GM18951 (cell line): ENCODE measurements around the gene USP12.

Experiments
- POLR2A ChIP-seq: IDR thresholded peaks from 4 replicates; pipeline ENCODE4 v1.6.1; 2011; ENCODE audit warnings: mild to moderate bottlenecking; ENCODE audit not compliant: insufficient read length, insufficient read depth; ENCODE audit errors: extremely low read depth
- in situ Hi-C: fragments of 300-500 bp; cut with MboI; formaldehyde crosslinking; loops from one replicate; pipeline ENCODE4 v1.12.0; 2022; ENCODE audit warnings: low sequenced_read_pairs, mixed read lengths, inconsistent platforms; ENCODE audit not compliant: unreplicated experiment

Gene USP12

DNA sequence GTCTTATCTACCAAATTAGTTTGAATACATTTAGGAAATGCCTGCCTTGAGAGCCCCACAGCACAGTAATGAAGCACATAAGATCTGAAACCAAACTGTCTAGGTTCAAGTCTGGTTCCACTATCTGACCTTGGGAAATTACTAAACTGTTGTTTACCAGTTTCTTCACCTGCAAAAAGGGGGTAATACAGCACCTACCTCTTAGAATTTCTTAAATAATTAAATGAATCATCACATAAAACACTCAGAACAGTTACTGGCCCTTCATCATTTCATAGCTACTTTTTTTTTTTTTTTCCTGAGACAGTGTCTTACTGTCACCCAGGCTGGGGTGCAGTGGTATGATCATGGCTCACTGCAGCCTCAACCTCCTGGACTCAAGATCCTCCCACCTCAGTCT lies 59.6 kb downstream of the USP12 start:
- no peak for TF ChIP-seq POLR2A
- in situ Hi-C loops, result no loop called here

GRCh38 chr13:27110056-27110746 lies 61.4 kb downstream of the USP12 start:
- no peak for TF ChIP-seq POLR2A
- in situ Hi-C loops, result no loop called here

DNA sequence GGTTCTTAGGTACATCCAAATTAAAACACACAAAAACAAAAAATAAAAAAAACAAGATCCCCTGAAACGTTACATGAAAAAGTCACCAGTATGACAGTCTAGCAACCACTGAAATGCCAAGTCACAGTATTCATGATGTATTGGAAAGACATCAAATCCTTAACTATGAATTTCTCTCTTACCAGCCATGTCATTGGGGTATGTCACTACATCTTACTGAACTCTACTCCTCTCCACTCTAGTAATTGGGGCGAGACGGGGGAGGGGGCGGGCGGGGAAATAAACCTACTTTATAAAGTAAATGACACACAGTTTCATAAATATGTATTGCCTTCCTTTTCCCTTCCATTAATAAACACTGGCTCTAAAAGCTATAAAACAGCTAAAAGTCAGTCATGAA lies 65.5 kb downstream of the USP12 start:
- TF ChIP-seq POLR2A, result no peak
- in situ Hi-C loops, result no loop called here

DNA sequence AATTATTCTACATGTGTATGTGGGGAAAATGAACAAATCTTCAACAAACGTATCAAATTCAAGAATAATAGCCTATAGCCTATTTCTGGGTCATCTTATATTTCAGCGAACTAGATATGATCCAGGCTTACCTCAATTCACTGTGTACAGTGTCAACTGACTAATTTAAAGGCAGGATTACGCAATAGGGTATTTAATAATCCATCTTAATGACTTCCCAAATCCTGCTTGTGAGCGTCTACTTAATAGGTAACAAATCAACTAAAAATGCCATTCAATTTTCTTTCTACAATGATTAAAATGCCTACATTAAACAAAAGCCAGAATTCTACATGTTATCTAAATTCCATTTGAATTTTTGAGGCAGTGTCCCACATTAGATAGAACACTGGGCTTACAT lies 67.0 kb downstream of the USP12 start:
- in situ Hi-C loops, result no loop called here
- no peak for TF ChIP-seq POLR2A

- in situ Hi-C loops, result no loop called here
- TF ChIP-seq POLR2A, result no peak
Measured at GRCh38 chr13:27101847-27102246, 69.8 kb downstream of the USP12 start.

GRCh38 chr13:27101289-27101688 lies 70.3 kb downstream of the USP12 start:
- no peak for TF ChIP-seq POLR2A
- in situ Hi-C loops, result no loop called here

GRCh38 chr13:27097691-27098090 lies 73.9 kb downstream of the USP12 start:
- TF ChIP-seq POLR2A, result no peak
- in situ Hi-C loops, result no loop called here

DNA sequence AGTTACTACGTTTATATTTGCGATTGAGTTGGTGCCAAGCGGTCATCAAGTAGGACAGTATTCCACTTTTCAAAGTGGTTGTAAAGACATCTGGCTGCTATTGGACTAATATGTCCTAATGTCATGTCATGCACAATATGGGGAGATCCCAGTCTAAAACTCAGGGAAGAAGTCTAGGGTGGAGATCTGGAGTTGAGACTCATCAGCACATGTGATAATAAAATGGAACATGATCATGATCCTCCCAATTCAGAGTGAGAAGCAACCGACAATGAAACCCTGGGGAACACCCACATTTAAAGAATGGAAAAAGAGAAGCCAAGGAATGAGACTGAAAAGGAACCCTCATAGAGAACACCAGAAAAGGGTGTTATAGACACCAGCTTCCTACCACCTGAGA lies 80.2 kb downstream of the USP12 start:
- TF ChIP-seq POLR2A, result no peak
- in situ Hi-C loops, result no loop called here

- in situ Hi-C loops, result no loop called here
- no peak for TF ChIP-seq POLR2A
Measured at GRCh38 chr13:27088619-27089018, 83.0 kb downstream of the USP12 start.

DNA sequence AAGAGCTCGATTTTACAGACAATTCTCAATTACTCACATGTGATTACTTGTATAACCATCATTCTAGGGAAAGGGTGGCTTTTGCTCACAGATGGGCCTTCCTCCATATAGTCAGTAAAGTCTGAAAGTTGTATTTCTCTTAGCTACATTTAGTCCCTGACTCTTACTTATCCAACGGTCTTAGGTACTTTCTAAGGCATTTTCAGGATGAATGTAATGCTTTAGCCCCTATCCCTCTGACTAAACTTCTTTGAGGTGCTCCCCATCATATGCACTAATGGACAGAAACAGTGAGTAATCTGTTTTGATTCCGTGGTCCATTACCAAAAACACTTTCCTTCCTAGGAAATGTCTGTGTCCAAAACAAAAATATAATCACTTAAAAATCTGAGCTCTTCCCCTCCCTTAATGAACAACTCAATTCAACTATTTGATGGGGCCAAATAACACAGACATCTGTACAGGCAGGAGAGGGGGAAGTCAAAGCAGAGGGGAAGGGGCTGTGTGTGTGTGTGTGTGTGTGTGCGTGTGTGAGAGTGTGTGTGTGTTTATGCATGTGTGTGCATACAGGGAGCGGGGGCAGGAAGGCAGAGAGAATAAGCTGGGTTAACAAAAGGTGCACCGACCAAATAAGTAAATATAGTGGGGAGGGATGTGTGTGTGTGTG lies 84.9 kb downstream of the USP12 start:
- TF ChIP-seq POLR2A, result no peak
- in situ Hi-C loops, result no loop called here

- in situ Hi-C loops, result no loop called here
- TF ChIP-seq POLR2A, result no peak
Measured at GRCh38 chr13:27083183-27083582, 88.4 kb downstream of the USP12 start.

GRCh38 chr13:27081893-27082679 lies 89.5 kb downstream of the USP12 start:
- in situ Hi-C loops, result no loop called here
- no peak for TF ChIP-seq POLR2A

- in situ Hi-C loops, result no loop called here
- no peak for TF ChIP-seq POLR2A
Measured at GRCh38 chr13:27080018-27080948, 91.3 kb downstream of the USP12 start.

DNA sequence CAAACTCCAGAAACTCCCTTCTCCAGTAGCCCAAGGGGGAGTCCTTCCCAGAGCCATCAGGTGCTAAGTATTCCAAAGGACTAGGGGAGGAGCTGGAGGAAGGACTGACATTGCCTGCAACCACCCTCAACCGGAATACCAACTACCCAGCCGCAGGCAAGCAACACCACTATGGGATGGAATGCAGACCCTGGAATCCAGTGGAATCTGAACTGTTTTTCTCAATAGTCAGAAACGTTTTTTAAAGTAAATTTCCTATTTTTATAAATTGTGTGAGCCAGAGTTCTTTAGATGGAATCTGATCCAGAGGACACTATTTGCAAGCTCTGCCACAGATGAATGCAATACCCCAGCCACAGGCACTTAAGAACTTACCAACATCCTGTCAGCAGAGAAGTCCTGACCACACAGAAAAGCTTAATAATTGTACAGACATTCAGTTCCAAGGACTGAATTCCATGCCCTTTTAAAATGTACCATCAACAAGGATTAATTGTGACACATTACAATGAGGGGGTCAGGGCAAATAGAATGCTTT lies 92.1 kb downstream of the USP12 start:
- no peak for TF ChIP-seq POLR2A
- in situ Hi-C loops, result no loop called here
